ENCODE results near the gene RBP4. TPM values are rescaled to one million over a fixed set of nuclear protein-coding genes. Genes with fewer than 3 reads are reported as not detected.

The RBP4 gene
- total RNA-seq, 4 donors from 2014 or later = 628 to 1,485 (median 1,176) TPM

- TF ChIP-seq CTCF (IDR thresholded peaks at IDR 0.05; ENCODE audit: low read depth) = no peak
Measured at GRCh38 chr10:93595378-93596161, 5.5 kb downstream of the RBP4 start.

- no peak for TF ChIP-seq CTCF (IDR thresholded peaks at IDR 0.05; ENCODE audit: low read depth)
Measured at GRCh38 chr10:93594518-93594917, 6.5 kb downstream of the RBP4 start.

- TF ChIP-seq CTCF (IDR thresholded peaks at IDR 0.05; ENCODE audit: low read depth) = no peak
Measured at GRCh38 chr10:93593749-93594148, 7.3 kb downstream of the RBP4 start.

GRCh38 chr10:93593254-93593653, 7.8 kb downstream of the RBP4 start:
- no peak for TF ChIP-seq CTCF (IDR thresholded peaks at IDR 0.05; ENCODE audit: low read depth)

- no peak for TF ChIP-seq CTCF (IDR thresholded peaks at IDR 0.05; ENCODE audit: low read depth)
Measured at GRCh38 chr10:93591065-93591808, 9.8 kb downstream of the RBP4 start.

GRCh38 chr10:93590638-93591037, 10.4 kb downstream of the RBP4 start:
- TF ChIP-seq CTCF (IDR thresholded peaks at IDR 0.05; ENCODE audit: low read depth) = no peak
